Fibroblast of the aortic adventitia (primary cell): ENCODE data around the gene GHRHR. TPM values are rescaled to one million over a fixed set of nuclear protein-coding genes. Genes with fewer than 3 reads are reported as not detected.

ENCODE experiments used
- DNase-seq: peaks from one replicate; pipeline ENCODE4 v3.0.0-alpha.2; 2010; ENCODE audit warnings: low read depth
- H3K4me3 ChIP-seq: 2 replicates; pipeline ENCODE4 v1.5.1; 2011; ENCODE audit warnings: low read depth, mild to moderate bottlenecking, control low read depth, low read length, moderate library complexity
- CTCF ChIP-seq: IDR thresholded peaks from 2 replicates; pipeline ENCODE4 v1.5.1; 2011; ENCODE audit warnings: mild to moderate bottlenecking, low read length, control low read depth, inconsistent platforms; ENCODE audit not compliant: insufficient read depth
- total RNA-seq: library from RNA; depleted of rRNA; stranded (reverse); fragments of >200 nt; gene quantifications from 2 replicates; pipeline ENCODE4 v1.2.3, GENCODE V29; 2012; ENCODE audit warnings: low replicate concordance

Gene GHRHR
- total RNA-seq, 1 donor, result not detected

GRCh38 chr7:31006857-31007256 lies 43.1 kb downstream of the GHRHR start:
- TF ChIP-seq CTCF, result no peak
- no peak overlapping the region for H3K4me3 ChIP-seq
- DNase-seq, result no peak

GRCh38 chr7:31007634-31008033 lies 43.9 kb downstream of the GHRHR start:
- no peak for DNase-seq
- no peak overlapping the region for H3K4me3 ChIP-seq
- no peak for TF ChIP-seq CTCF

GRCh38 chr7:31014826-31015225 lies 51.1 kb downstream of the GHRHR start:
- no peak for TF ChIP-seq CTCF
- H3K4me3 ChIP-seq, result no peak overlapping the region
- DNase-seq, result no peak

- no peak overlapping the region for H3K4me3 ChIP-seq
- DNase-seq, result no peak
- no peak for TF ChIP-seq CTCF
Observed at GRCh38 chr7:31017032-31017675, 53.4 kb downstream of the GHRHR start.

- no peak for DNase-seq
- no peak for TF ChIP-seq CTCF
- no peak overlapping the region for H3K4me3 ChIP-seq
Observed at GRCh38 chr7:31017721-31018120, 54.0 kb downstream of the GHRHR start.

GRCh38 chr7:31019509-31019908 lies 55.8 kb downstream of the GHRHR start:
- H3K4me3 ChIP-seq, result no peak overlapping the region
- DNase-seq, result no peak
- TF ChIP-seq CTCF, result no peak

GRCh38 chr7:31020161-31020560 lies 56.4 kb downstream of the GHRHR start:
- TF ChIP-seq CTCF, result no peak
- DNase-seq, result no peak
- H3K4me3 ChIP-seq, result no peak overlapping the region
